WI38 (cell line): ENCODE measurements around the gene CADM3.

Experiments used
- H3K4me3 ChIP-seq: 2 replicates; pipeline ENCODE4 v1.5.1; 2011; ENCODE audit warnings: low read depth, mild to moderate bottlenecking, control low read depth, low read length
- TF ChIP-seq, protein P1 (sequence below): IDR thresholded peaks from 2 replicates; pipeline ENCODE4 v1.5.1; 2012; ENCODE audit warnings: low read depth, mild to moderate bottlenecking, control low read depth, low read length

The CADM3 gene

GRCh38 chr1:159205225-159205624, 33.8 kb downstream of the CADM3 start:
- H3K4me3 ChIP-seq, result no peak overlapping the region

GRCh38 chr1:159206110-159206509, 34.7 kb downstream of the CADM3 start:
- no peak overlapping the region for H3K4me3 ChIP-seq
- TF ChIP-seq, protein P1, sequence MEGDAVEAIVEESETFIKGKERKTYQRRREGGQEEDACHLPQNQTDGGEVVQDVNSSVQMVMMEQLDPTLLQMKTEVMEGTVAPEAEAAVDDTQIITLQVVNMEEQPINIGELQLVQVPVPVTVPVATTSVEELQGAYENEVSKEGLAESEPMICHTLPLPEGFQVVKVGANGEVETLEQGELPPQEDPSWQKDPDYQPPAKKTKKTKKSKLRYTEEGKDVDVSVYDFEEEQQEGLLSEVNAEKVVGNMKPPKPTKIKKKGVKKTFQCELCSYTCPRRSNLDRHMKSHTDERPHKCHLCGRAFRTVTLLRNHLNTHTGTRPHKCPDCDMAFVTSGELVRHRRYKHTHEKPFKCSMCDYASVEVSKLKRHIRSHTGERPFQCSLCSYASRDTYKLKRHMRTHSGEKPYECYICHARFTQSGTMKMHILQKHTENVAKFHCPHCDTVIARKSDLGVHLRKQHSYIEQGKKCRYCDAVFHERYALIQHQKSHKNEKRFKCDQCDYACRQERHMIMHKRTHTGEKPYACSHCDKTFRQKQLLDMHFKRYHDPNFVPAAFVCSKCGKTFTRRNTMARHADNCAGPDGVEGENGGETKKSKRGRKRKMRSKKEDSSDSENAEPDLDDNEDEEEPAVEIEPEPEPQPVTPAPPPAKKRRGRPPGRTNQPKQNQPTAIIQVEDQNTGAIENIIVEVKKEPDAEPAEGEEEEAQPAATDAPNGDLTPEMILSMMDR, result no peak

More at GRCh38 chr1:159205225-159205624, 33.8 kb downstream of the CADM3 start:
- TF ChIP-seq, protein P1, result no peak

GRCh38 chr1:159207080-159207479, 35.7 kb downstream of the CADM3 start:
- TF ChIP-seq, protein P1, result no peak

DNA sequence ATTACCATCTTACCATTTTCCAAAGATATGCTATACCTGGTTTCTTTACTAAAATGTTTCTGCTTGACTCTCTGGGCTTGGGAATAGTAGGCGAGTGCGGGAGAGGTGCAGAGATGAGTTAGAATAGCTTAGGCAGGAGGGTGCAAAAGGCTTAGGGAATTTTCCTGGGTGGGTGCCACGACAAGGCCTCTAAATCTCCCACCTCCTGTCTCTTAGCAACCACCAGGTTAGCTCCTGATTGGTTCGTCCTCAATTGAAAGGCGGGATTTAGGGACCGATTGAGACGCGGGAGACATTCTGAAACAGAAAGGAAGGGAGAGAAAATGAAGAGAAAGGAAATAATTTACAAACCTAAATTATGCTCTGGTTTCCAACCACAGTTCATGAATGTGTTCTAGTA, 36.4 kb downstream of the CADM3 start:
- no peak overlapping the region for H3K4me3 ChIP-seq
- TF ChIP-seq, protein P1, result no peak

More at GRCh38 chr1:159207080-159207479, 35.7 kb downstream of the CADM3 start:
- H3K4me3 ChIP-seq, result no peak overlapping the region

DNA sequence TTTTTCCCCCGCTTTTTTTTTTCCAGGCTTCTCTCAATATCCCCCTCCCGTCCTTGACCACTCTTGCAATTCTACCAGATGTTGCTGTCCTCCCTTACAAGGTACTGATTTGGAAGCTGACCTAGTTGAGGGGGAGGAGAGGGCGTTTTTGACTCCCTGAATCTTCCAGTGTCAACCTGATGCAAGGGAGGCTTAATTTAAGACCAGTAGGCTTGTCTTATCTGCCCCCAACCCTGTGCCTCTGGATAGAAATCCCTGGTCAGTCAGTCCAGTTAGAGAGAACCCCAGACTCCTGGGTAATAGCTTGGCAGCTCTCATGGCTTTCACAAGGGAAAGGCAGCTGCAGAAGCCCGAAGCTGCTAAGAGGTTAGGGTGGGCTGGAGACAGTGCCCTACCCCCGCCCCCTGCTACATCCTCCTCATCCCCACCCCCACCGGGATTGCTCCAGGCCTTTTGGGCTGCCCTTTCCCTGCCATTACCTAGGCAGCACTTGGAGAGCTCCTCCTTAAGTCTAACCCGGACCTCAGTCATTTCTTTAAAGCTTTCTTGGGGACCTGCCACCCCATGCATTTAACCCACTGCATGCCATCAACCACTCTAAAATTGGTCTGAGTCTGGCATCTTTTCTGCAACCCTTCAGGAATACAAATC, 36.9 kb downstream of the CADM3 start:
- TF ChIP-seq, protein P1, result no peak
- H3K4me3 ChIP-seq, result no peak overlapping the region

GRCh38 chr1:159209061-159209460, 37.6 kb downstream of the CADM3 start:
- H3K4me3 ChIP-seq, result no peak overlapping the region
- TF ChIP-seq, protein P1, result no peak

DNA sequence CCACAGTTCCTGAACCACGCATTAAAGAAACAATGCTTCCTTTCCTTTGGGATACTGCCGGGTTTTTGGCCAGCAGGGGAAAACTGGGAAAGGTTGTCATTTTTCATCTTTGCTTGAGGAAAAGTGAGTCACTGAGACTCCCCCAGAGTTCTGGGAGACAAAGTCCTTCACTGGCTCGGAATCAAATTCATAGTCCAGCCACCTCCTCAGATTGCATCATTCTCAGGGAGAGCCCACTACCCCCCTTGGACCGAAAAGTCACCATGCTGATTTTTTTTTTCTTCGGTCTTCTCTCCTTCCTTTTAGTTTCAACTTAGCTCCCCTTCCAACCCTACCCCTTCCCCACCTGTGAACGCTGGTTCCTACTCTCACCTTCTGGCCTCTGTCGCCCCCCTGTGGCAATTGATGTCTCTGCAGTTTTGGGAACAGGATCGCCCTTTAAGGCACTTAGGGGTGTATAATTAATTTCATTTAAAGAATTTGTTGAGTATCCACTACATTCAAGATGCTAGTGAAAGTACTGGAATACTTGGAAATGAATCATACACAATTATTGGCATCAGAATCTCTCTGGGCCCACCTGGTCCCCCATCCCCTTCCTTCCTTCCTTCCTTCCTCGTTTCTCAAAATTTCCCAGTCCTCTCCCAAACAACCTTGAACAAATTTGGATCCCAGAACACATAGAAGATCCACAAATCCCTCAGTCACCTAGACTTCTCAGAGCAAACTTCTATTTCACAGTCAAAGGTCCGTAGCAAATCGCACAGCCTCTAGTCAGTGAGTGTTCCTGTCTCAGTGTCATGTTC, 40.1 kb downstream of the CADM3 start:
- no peak overlapping the region for H3K4me3 ChIP-seq
- TF ChIP-seq, protein P1, result peak; percentile 85
